KMS-11 (cell line): ENCODE measurements around the gene CTNNA2.

Source experiments
- H2AFZ ChIP-seq: fragments of 200-600 bp; sonication (generic); 2 replicates; pipeline ENCODE4 v1.6.1; 2016; ENCODE audit warnings: antibody characterized with exemption, mixed run types, low read depth
- H3K27ac ChIP-seq: fragments of 200-600 bp; sonication (generic); 2 replicates; pipeline ENCODE4 v1.6.1; 2016; ENCODE audit warnings: mild to moderate bottlenecking, mixed run types
- H3K27me3 ChIP-seq: fragments of 200-600 bp; sonication (generic); 2 replicates; pipeline ENCODE4 v1.6.1; 2017; ENCODE audit warnings: mild to moderate bottlenecking, low read depth, mixed run types, moderate library complexity; ENCODE audit not compliant: insufficient read depth
- H3K36me3 ChIP-seq: fragments of 200-600 bp; sonication (generic); 2 replicates; pipeline ENCODE4 v1.6.1; 2017; ENCODE audit warnings: mild to moderate bottlenecking, mixed run types; ENCODE audit not compliant: insufficient read depth
- H3K4me1 ChIP-seq: fragments of 200-600 bp; sonication (generic); 2 replicates; pipeline ENCODE4 v1.6.1; 2016; ENCODE audit warnings: mild to moderate bottlenecking, low read depth, mixed run types; ENCODE audit not compliant: poor library complexity, severe bottlenecking
- H3K4me2 ChIP-seq: fragments of 200-600 bp; sonication (generic); 2 replicates; pipeline ENCODE4 v1.7.0; 2016; ENCODE audit warnings: mild to moderate bottlenecking, mixed run types
- H3K4me3 ChIP-seq: fragments of 200-600 bp; sonication (generic); IDR thresholded peaks from 2 replicates; pipeline ENCODE4 v1.6.1; 2017; ENCODE audit warnings: low read depth, low read length, mixed read lengths; ENCODE audit not compliant: insufficient read depth
- H3K79me2 ChIP-seq: fragments of 200-600 bp; sonication (generic); 2 replicates; pipeline ENCODE4 v1.6.1; 2016; ENCODE audit warnings: low read depth, mixed run types; ENCODE audit not compliant: insufficient read depth
- H3K9ac ChIP-seq: fragments of 200-600 bp; sonication (generic); 2 replicates; pipeline ENCODE4 v1.6.1; 2016; ENCODE audit warnings: mild to moderate bottlenecking, mixed run types
- H4K20me1 ChIP-seq: fragments of 200-600 bp; sonication (generic); 2 replicates; pipeline ENCODE4 v1.6.1; 2016; ENCODE audit warnings: mild to moderate bottlenecking, mixed run types; ENCODE audit not compliant: insufficient read depth
- TF ChIP-seq, protein P1 (sequence below): fragments of 200-600 bp; sonication (generic); conservative IDR thresholded peaks from 2 replicates; pipeline ENCODE4 v1.6.1; 2017; ENCODE audit warnings: low read depth, mild to moderate bottlenecking, antibody characterized with exemption, low read length, moderate library complexity, mixed read lengths

CTNNA2 gene

DNA sequence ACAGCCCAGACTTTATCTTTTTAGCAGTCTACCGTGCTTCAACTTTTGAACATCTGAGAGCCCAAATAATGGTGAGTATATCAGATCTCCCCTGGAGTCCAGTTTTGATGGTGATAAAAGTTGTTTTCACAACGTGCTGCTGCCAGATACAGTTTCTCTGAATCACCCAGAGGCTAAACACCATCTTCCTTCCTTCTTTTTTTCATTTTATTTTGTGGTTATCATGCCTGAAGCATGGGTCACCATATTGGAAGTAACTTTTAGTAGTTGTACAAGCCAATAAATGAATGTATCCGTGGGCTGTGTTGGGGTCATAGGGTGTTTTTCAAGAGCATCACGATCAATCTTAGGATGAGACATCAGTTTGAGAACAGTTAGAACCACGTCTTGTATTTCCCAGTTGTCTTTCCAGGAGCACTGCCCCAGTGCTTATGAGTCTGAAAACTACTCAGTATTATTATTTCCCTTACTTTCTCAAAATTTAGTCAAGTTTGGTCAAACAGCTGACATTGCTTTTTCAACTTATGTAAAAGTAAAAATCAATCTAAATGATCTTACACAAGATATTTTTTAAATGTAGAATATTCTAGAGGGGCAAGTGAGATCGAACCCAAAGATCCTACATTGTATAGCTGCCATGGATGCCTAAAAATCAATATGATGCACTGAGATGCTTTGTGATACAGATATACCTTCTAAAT lies 311.4 kb downstream of the CTNNA2 start:
- Histone ChIP-seq H3K79me2 (no peaks in the 10 kb centered on the region), H3K4me1 (no peaks in the 10 kb centered on the region), H3K4me2 (no peak overlapping the region), H2AFZ (no peak overlapping the region), H4K20me1 (no peaks in the 10 kb centered on the region), H3K27ac (no peak overlapping the region), H3K27me3 (no peaks in the 10 kb centered on the region), H3K4me3 (no peak overlapping the region), H3K36me3 (no peaks in the 10 kb centered on the region), H3K9ac (no peak overlapping the region)
- TF ChIP-seq, protein P1, sequence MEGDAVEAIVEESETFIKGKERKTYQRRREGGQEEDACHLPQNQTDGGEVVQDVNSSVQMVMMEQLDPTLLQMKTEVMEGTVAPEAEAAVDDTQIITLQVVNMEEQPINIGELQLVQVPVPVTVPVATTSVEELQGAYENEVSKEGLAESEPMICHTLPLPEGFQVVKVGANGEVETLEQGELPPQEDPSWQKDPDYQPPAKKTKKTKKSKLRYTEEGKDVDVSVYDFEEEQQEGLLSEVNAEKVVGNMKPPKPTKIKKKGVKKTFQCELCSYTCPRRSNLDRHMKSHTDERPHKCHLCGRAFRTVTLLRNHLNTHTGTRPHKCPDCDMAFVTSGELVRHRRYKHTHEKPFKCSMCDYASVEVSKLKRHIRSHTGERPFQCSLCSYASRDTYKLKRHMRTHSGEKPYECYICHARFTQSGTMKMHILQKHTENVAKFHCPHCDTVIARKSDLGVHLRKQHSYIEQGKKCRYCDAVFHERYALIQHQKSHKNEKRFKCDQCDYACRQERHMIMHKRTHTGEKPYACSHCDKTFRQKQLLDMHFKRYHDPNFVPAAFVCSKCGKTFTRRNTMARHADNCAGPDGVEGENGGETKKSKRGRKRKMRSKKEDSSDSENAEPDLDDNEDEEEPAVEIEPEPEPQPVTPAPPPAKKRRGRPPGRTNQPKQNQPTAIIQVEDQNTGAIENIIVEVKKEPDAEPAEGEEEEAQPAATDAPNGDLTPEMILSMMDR: no peak

DNA sequence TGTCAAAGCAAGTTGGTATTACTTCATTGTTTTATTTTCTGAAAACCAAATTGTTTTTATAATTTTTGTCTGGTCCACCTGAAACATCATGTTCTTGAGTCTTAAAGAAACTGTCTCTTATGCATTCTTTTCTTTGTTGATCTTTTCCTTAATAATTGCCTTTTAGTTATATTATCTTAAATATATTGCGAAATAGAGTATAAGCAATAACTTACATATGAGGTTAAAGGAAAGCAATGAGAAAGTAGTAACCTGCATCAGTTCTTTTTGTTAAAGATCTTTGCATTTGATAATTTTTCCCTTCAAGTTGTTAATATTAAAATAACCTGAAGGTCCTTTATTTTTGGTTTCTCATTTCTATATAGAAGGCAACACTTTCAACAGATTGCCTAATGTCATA lies 315.0 kb downstream of the CTNNA2 start:
- no peak overlapping the region for H3K4me2 ChIP-seq
- H3K36me3 ChIP-seq: no peaks in the 10 kb centered on the region
- no peak overlapping the region for H2AFZ ChIP-seq
- no peak overlapping the region for H3K4me3 ChIP-seq
- H3K27me3 ChIP-seq: no peaks in the 10 kb centered on the region
- no peak overlapping the region for H3K9ac ChIP-seq
- TF ChIP-seq, protein P1: no peak
- no peak overlapping the region for H3K27ac ChIP-seq
- H3K4me1 ChIP-seq: no peaks in the 10 kb centered on the region
- no peaks in the 10 kb centered on the region for H4K20me1 ChIP-seq
- no peaks in the 10 kb centered on the region for H3K79me2 ChIP-seq

DNA sequence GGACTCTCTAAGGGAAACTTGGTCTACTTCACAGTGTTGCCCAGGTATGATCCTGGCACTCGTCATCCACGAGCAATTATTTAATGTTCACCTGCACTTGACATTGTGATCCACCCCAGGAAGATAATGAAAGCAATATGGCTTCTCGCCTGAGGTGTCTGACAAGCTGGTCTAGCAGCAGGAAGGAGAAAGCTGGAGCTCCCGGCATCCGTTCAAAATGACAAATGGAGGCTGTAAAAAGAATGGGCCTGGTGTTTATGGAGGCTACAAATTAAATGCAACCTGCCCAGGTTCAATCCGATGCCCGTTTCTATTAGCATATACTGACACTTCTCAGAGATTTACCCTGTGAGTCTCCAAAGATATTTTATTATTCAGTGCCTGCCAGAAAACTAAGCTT lies 317.6 kb downstream of the CTNNA2 start:
- no peak overlapping the region for H3K4me2 ChIP-seq
- H2AFZ ChIP-seq: no peak overlapping the region

DNA sequence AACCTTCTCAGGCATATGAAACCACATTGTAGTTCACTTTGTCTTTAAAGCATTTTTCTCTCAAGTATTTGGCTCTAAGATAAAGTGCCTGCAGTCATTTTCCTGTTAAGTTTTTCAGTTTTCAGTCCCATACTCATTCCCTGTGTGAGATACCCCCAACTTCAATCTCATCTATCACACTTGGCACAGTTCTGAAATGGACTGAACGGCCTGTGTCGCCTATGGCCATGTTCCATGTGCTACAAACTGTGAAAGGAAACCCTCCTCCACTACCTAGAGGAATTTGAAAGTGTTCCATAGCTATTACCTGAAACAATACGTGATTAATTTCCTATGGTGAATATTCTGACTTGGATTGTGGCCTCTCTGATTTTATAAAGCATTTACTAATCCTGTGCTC lies 319.1 kb downstream of the CTNNA2 start:
- Histone ChIP-seq H3K9ac (no peak overlapping the region), H3K4me3 (no peak overlapping the region), H3K4me1 (no peaks in the 10 kb centered on the region), H4K20me1 (no peaks in the 10 kb centered on the region), H3K4me2 (no peak overlapping the region), H2AFZ (no peak overlapping the region), H3K27ac (no peak overlapping the region), H3K27me3 (no peaks in the 10 kb centered on the region), H3K79me2 (no peaks in the 10 kb centered on the region), H3K36me3 (no peaks in the 10 kb centered on the region)
- TF ChIP-seq, protein P1: no peak

More for the DNA sequence above, 317.6 kb downstream of the CTNNA2 start:
- no peak overlapping the region for H3K9ac ChIP-seq
- no peaks in the 10 kb centered on the region for H3K36me3 ChIP-seq
- H4K20me1 ChIP-seq: no peaks in the 10 kb centered on the region
- TF ChIP-seq, protein P1: no peak
- no peaks in the 10 kb centered on the region for H3K4me1 ChIP-seq
- no peak overlapping the region for H3K4me3 ChIP-seq
- no peaks in the 10 kb centered on the region for H3K27me3 ChIP-seq
- no peak overlapping the region for H3K27ac ChIP-seq
- H3K79me2 ChIP-seq: no peaks in the 10 kb centered on the region
